ENCODE measurements around the gene RINT1.
A peak's percentile ranks its signal among the peaks of the same experiment; 100 is the strongest.

RINT1 gene

GRCh38 chr7:105578496-105578895 is 46.5 kb downstream of the RINT1 start:
- DNase-seq (ENCODE audit: extremely low read depth, low read depth): no peak
- H3K4me3 ChIP-seq (replicated peaks; ENCODE audit: low read depth, low read length): no peak overlapping the region
- no peak for TF ChIP-seq CTCF (IDR thresholded peaks at IDR 0.05; ENCODE audit: low read depth, low read length, missing control alignments)

GRCh38 chr7:105580022-105580740 is 48.2 kb downstream of the RINT1 start:
- no peak for DNase-seq (ENCODE audit: extremely low read depth, low read depth)
- H3K4me3 ChIP-seq (replicated peaks; ENCODE audit: low read depth, low read length): no peak overlapping the region
- no peak for TF ChIP-seq CTCF (IDR thresholded peaks at IDR 0.05; ENCODE audit: low read depth, low read length, missing control alignments)

GRCh38 chr7:105581066-105581811 is 49.2 kb downstream of the RINT1 start, which contains the start of gene EFCAB10:
EFCAB10 (minus strand) TSS chr7:105581493; CDS start chr7:105581463, 30 bp downstream.
- H3K4me3 ChIP-seq (replicated peaks; ENCODE audit: low read depth, low read length): peak within 1 kb of the TSS; percentile 37
- DNase-seq (ENCODE audit: extremely low read depth, low read depth): peak; percentile 50
- peak; percentile 17 for TF ChIP-seq CTCF (IDR thresholded peaks at IDR 0.05; ENCODE audit: low read depth, low read length, missing control alignments)

GRCh38 chr7:105583061-105583460 is 51.1 kb downstream of the RINT1 start:
- H3K4me3 ChIP-seq (replicated peaks; ENCODE audit: low read depth, low read length): no peak overlapping the region
- TF ChIP-seq CTCF (IDR thresholded peaks at IDR 0.05; ENCODE audit: low read depth, low read length, missing control alignments): no peak
- DNase-seq (ENCODE audit: extremely low read depth, low read depth): no peak

GRCh38 chr7:105584165-105584564 is 52.2 kb downstream of the RINT1 start:
- no peak overlapping the region for H3K4me3 ChIP-seq (replicated peaks; ENCODE audit: low read depth, low read length)
- no peak for DNase-seq (ENCODE audit: extremely low read depth, low read depth)
- TF ChIP-seq CTCF (IDR thresholded peaks at IDR 0.05; ENCODE audit: low read depth, low read length, missing control alignments): no peak

GRCh38 chr7:105585850-105586500 is 54.0 kb downstream of the RINT1 start:
- no peak for DNase-seq (ENCODE audit: extremely low read depth, low read depth)
- H3K4me3 ChIP-seq (replicated peaks; ENCODE audit: low read depth, low read length): no peak overlapping the region
- no peak for TF ChIP-seq CTCF (IDR thresholded peaks at IDR 0.05; ENCODE audit: low read depth, low read length, missing control alignments)

Data from HFF-Myc (cell line).